HCT116 (cell line): ENCODE measurements around the gene RIMS1. TPM values are rescaled to one million over a fixed set of nuclear protein-coding genes. Genes with fewer than 3 reads are reported as not detected.

ENCODE experiments used
- ATAC-seq: fragments of 200-7000 bp; cut with Tn5 transposase; 2 replicates; pipeline ENCODE4 v1.9.1; 2020; ENCODE audit warnings: mild to moderate bottlenecking, moderate library complexity
- BruUV-seq: library from RNA; stranded (reverse); fragments of 400-500 nt; replicated peaks from 2 replicates; lab custom pipeline; 2021; lab: Mats Ljungman, UMichigan
- CTCF ChIA-PET: fragments of 300-600 bp; sonication (Branson Sonifier 250); formaldehyde crosslinking; loops from one replicate; lab custom pipeline; 2021; ENCODE audit warnings: antibody characterized with exemption; lab: Charles Lee
- POLR2A ChIA-PET: fragments of 300-600, 350-600 bp; sonication (Branson Sonifier 250); formaldehyde crosslinking; loops from one replicate; lab custom pipeline; 2021; ENCODE audit warnings: antibody characterized with exemption; lab: Charles Lee
- RAD21 ChIA-PET, 2 experiments: fragments of 300-600 bp; sonication (Branson Sonifier 250); formaldehyde crosslinking; loops; one replicate each; lab custom pipeline; 2023; ENCODE audit warnings: low total read pairs in 2 of 2; ENCODE audit not compliant: uncharacterized antibody in 2 of 2, unreplicated experiment in 2 of 2, low non-redundant PET in 1 of 2; lab: Charles Lee
- DNase-seq: peaks from one replicate; pipeline ENCODE4 v3.0.0-alpha.2; 2010; ENCODE audit warnings: low read depth, low spot score
- H2AFZ ChIP-seq: fragments of 200-600 bp; shearing (Covaris generic), sonication (generic); 2 replicates; pipeline ENCODE4 v1.6.1; 2017; ENCODE audit warnings: low read depth, mixed run types, mixed read lengths, antibody characterized with exemption, low read length; ENCODE audit not compliant: poor library complexity, severe bottlenecking
- H3K27ac ChIP-seq: 2 replicates; pipeline ENCODE4 v1.5.1; 2012; ENCODE audit warnings: low read depth, low read length
- H3K27me3 ChIP-seq: fragments of 200-600 bp; sonication (generic); 2 replicates; pipeline ENCODE4 v1.6.1; 2016; ENCODE audit warnings: mixed run types, low read length, mixed read lengths; ENCODE audit not compliant: insufficient read depth
- H3K36me3 ChIP-seq, 2 experiments: fragments of 200-500 bp in 1 of 2; fragments of 200-600 bp in 1 of 2; sonication (Bioruptor generic) in 1 of 2; sonication (generic) in 1 of 2; 2 replicates each; pipeline versions ENCODE4 v1.5.1 to v1.6.1; 2014 to 2016; ENCODE audit warnings: low read length in 2 of 2, inconsistent platforms in 1 of 2, mixed read lengths in 1 of 2, mixed run types in 1 of 2; ENCODE audit not compliant: insufficient read depth in 2 of 2, control insufficient read depth in 1 of 2
- H3K4me1 ChIP-seq, 2 experiments: fragments of 200-600 bp in 1 of 2; sonication (generic) in 1 of 2; 2 replicates each; pipeline versions ENCODE4 v1.5.1 to v1.6.1; 2012 to 2017; ENCODE audit warnings: low read length in 2 of 2, inconsistent platforms in 1 of 2, mild to moderate bottlenecking in 1 of 2, mixed read lengths in 1 of 2, mixed run types in 1 of 2, moderate library complexity in 1 of 2; ENCODE audit not compliant: insufficient read depth in 2 of 2, control insufficient read depth in 1 of 2
- H3K4me2 ChIP-seq: fragments of 200-600 bp; sonication (generic); 2 replicates; pipeline ENCODE4 v1.6.1; 2017; ENCODE audit warnings: mixed run types, low read length, mixed read lengths
- H3K4me3 ChIP-seq, 2 experiments: fragments of 200-600 bp in 1 of 2; sonication (generic) in 1 of 2; replicated peaks in 1 of 2; 2 replicates each; pipeline ENCODE4 v1.5.1; 2011 to 2016; ENCODE audit warnings: low read length in 2 of 2, control low read depth in 1 of 2, low read depth in 1 of 2, mild to moderate bottlenecking in 1 of 2, mixed read lengths in 1 of 2, mixed run types in 1 of 2
- H3K79me2 ChIP-seq: fragments of 200-600 bp; sonication (generic); 2 replicates; pipeline ENCODE4 v1.6.1; 2017; ENCODE audit warnings: mild to moderate bottlenecking, mixed run types, low read length, moderate library complexity, mixed read lengths; ENCODE audit not compliant: insufficient read depth
- H3K9ac ChIP-seq: fragments of 200-600 bp; sonication (generic); 2 replicates; pipeline ENCODE4 v1.6.1; 2016; ENCODE audit warnings: low read length, mixed read lengths
- H3K9me2 ChIP-seq: fragments of 200-600 bp; sonication (generic), shearing (Covaris generic); 2 replicates; pipeline ENCODE4 v1.6.1; 2017; ENCODE audit warnings: mixed run types, mild to moderate bottlenecking, moderate library complexity; ENCODE audit not compliant: insufficient read depth
- H3K9me3 ChIP-seq, 2 experiments: fragments of 200-500 bp in 1 of 2; fragments of 200-600 bp in 1 of 2; sonication (Bioruptor generic) in 1 of 2; sonication (generic) in 1 of 2; 2 replicates each; pipeline ENCODE4 v1.6.1; 2014 to 2017; ENCODE audit warnings: low read length in 2 of 2, mixed read lengths in 2 of 2, inconsistent platforms in 1 of 2, low read depth in 1 of 2, mild to moderate bottlenecking in 1 of 2, mixed run types in 1 of 2, moderate library complexity in 1 of 2; ENCODE audit not compliant: control insufficient read depth in 1 of 2, insufficient read depth in 1 of 2
- H4K20me1 ChIP-seq: fragments of 200-600 bp; sonication (generic), shearing (Covaris generic); 2 replicates; pipeline ENCODE4 v1.6.1; 2017; ENCODE audit warnings: mixed run types, mild to moderate bottlenecking, moderate library complexity; ENCODE audit not compliant: insufficient read depth
- ATF3 ChIP-seq: IDR thresholded peaks from 2 replicates; pipeline ENCODE4 v1.6.1; 2012
- CTCF ChIP-seq, 3 experiments: fragments of 200-600 bp in 1 of 3; sonication (generic) in 1 of 3; IDR thresholded peaks in 2 of 3; conservative IDR thresholded peaks in 1 of 3; 2 replicates each; pipeline ENCODE4 v1.5.1; 2012 to 2017; ENCODE audit warnings: low read depth in 2 of 3, low read length in 2 of 3, antibody characterized with exemption in 1 of 3, borderline replicate concordance in 1 of 3, control low read depth in 1 of 3, mild to moderate bottlenecking in 1 of 3, mixed read lengths in 1 of 3, mixed run types in 1 of 3, moderate library complexity in 1 of 3; ENCODE audit not compliant: insufficient read depth in 1 of 3
- EGR1 ChIP-seq: IDR thresholded peaks from 2 replicates; pipeline ENCODE4 v1.6.1; 2012; ENCODE audit warnings: low read depth
- ELF1 ChIP-seq: IDR thresholded peaks from 2 replicates; pipeline ENCODE4 v1.6.1; 2012; ENCODE audit warnings: low read depth, borderline replicate concordance
- EZH2phosphoT487 ChIP-seq: fragments of 200-600 bp; IDR thresholded peaks from 2 replicates; pipeline ENCODE4 v1.6.1; 2018; ENCODE audit warnings: antibody characterized with exemption, borderline replicate concordance
- JUND ChIP-seq: IDR thresholded peaks from 2 replicates; pipeline ENCODE4 v1.6.1; 2012
- POLR2A ChIP-seq: IDR thresholded peaks from 2 replicates; pipeline ENCODE4 v1.7.0; 2011; ENCODE audit warnings: borderline replicate concordance; ENCODE audit not compliant: insufficient read depth, insufficient read length; ENCODE audit errors: extremely low read depth
- POLR2AphosphoS5 ChIP-seq: IDR thresholded peaks from 2 replicates; pipeline ENCODE4 v1.6.1; 2011; ENCODE audit warnings: mild to moderate bottlenecking, low read depth, low read length, moderate library complexity
- RAD21 ChIP-seq: IDR thresholded peaks from 2 replicates; pipeline ENCODE4 v1.6.1; 2012; ENCODE audit warnings: low read depth, mild to moderate bottlenecking
- REST ChIP-seq: IDR thresholded peaks from 2 replicates; pipeline ENCODE4 v1.6.1; 2012; ENCODE audit warnings: low read depth
- SP1 ChIP-seq: IDR thresholded peaks from 2 replicates; pipeline ENCODE4 v1.6.1; 2012; ENCODE audit warnings: low read depth
- YY1 ChIP-seq: IDR thresholded peaks from 2 replicates; pipeline ENCODE4 v1.6.1; 2011; ENCODE audit warnings: low read length, low read depth, moderate library complexity, mild to moderate bottlenecking; ENCODE audit not compliant: insufficient replicate concordance; ENCODE audit errors: extremely low read depth
- ZBTB33 ChIP-seq: IDR thresholded peaks from 2 replicates; pipeline ENCODE4 v1.6.1; 2011; ENCODE audit warnings: mild to moderate bottlenecking, low read length, moderate library complexity; ENCODE audit not compliant: insufficient replicate concordance; ENCODE audit errors: extremely low read depth
- ZFX ChIP-seq: fragments of 450-650 bp; IDR thresholded peaks from 2 replicates; pipeline ENCODE4 v1.6.1; 2017
- ZNF274 ChIP-seq: fragments of 200-500 bp; sonication (Bioruptor generic); IDR thresholded peaks from 2 replicates; pipeline ENCODE4 v1.6.1; 2014; ENCODE audit warnings: mild to moderate bottlenecking, low read depth, low read length, inconsistent platforms
- intact Hi-C: fragments of 100-400 bp; cut with micrococcal nuclease; formaldehyde crosslinking; loops from 2 replicates; pipeline ENCODE4 v1.10.0; 2022
- total RNA-seq: library from RNA; stranded (reverse); gene quantifications from one replicate; pipeline ENCODE4 v1.2.1, GENCODE V29; 2021; ENCODE audit not compliant: unreplicated experiment

RIMS1 gene
- total RNA-seq, 1 experiment from 2014 or later, result not detected

- TF ChIP-seq ZFX (no peak), ZBTB33 (no peak), SP1 (no peak), RAD21 (no peak), ELF1 (no peak), POLR2A (no peak), YY1 (no peak), EGR1 (no peak), EZH2phosphoT487 (no peak), JUND (no peak), REST (no peak), ZNF274 (no peak), CTCF (IDR thresholded peaks at IDR 0.05 in 2 of 3, conservative IDR thresholded peaks at IDR 0.05 in 1 of 3; ENCODE audit: borderline replicate concordance in 1 of 3, insufficient read depth in 1 of 3, low read depth in 2 of 3, low read length in 2 of 3) (no peak), POLR2AphosphoS5 (no peak), ATF3 (no peak)
- TF ChIP-seq, all 23 proteins: peak for 0
- Histone ChIP-seq H2AFZ (no peak overlapping the region), H3K79me2 (no peaks in the 10 kb centered on the region), H3K27ac (no peak overlapping the region), H3K36me3 (no peaks in the 10 kb centered on the region), H3K4me2 (no peak overlapping the region), H3K9me3 (no peaks in the 10 kb centered on the region; a peak in 1 of 4 replicates), H3K9ac (no peak overlapping the region), H4K20me1 (no peaks in the 10 kb centered on the region), H3K9me2 (no peaks in the 10 kb centered on the region), H3K4me1 (no peaks in the 10 kb centered on the region), H3K4me3 (no peak overlapping the region), H3K27me3 (no peaks in the 10 kb centered on the region)
- intact Hi-C loops, result no loop called here
- ChIA-PET RAD21 (no interaction called here), POLR2A (no interaction called here), CTCF (no interaction called here)
- DNase-seq (no peak), ATAC-seq (no peak)
- no TSS peak for BruUV-seq
Measured at GRCh38 chr6:71967436-71967835, 81.1 kb downstream of the RIMS1 start.
